Lower lobe of right lung (tissue), 2 donors: ENCODE data around the gene TSC22D1. TPM values are rescaled to one million over a fixed set of nuclear protein-coding genes. Genes with fewer than 3 reads are reported as not detected.

Experiments used
- ATAC-seq, 2 donors: fragments of 200-7000 bp; cut with Tn5 transposase; one replicate each; pipeline ENCODE4 v1.9.1; 2020 to 2022; ENCODE audit warnings: mild to moderate bottlenecking in 2 of 2, moderate library complexity in 2 of 2
- DNase-seq: peaks from one replicate; pipeline ENCODE4 v3.0.0-alpha.2; 2020
- H3K27ac ChIP-seq: fragments of 200-600 bp; one replicate; pipeline ENCODE4 v1.8.0; 2022
- H3K27me3 ChIP-seq: fragments of 200-600 bp; one replicate; pipeline ENCODE4 v1.8.0; 2022; ENCODE audit warnings: low read depth
- H3K36me3 ChIP-seq: fragments of 200-600 bp; one replicate; pipeline ENCODE4 v1.8.0; 2022; ENCODE audit warnings: mild to moderate bottlenecking
- H3K4me1 ChIP-seq: fragments of 200-600 bp; one replicate; pipeline ENCODE4 v1.8.0; 2022
- H3K4me3 ChIP-seq: fragments of 200-600 bp; one replicate; pipeline ENCODE4 v1.8.0; 2022; ENCODE audit warnings: mild to moderate bottlenecking
- H3K9me3 ChIP-seq: fragments of 200-600 bp; one replicate; pipeline ENCODE4 v1.8.0; 2022
- intact Hi-C: fragments of 100-400 bp; cut with DNase I; formaldehyde crosslinking; loops from one replicate; pipeline ENCODE4 v1.11.0; 2022
- total RNA-seq: library from RNA; stranded (reverse); fragmentation: NEBNext Ultra II Directional; extraction: Animal tissue kit (Norgen Biotek cat#: 25700); gene quantifications from one replicate; pipeline ENCODE4 v1.2.1, GENCODE V29; 2021
- TF ChIP-seq, protein P1 (sequence below): fragments of 200-600 bp; IDR thresholded peaks from one replicate; pipeline ENCODE4 v1.8.0; 2022; ENCODE audit warnings: antibody characterized with exemption, mild to moderate bottlenecking
- donor health status: DM: no; HTN: yes; CAD: no; lungs with severe emphysema.

TSC22D1 gene
- total RNA-seq, 1 donor from 2014 or later = 163 TPM

DNA sequence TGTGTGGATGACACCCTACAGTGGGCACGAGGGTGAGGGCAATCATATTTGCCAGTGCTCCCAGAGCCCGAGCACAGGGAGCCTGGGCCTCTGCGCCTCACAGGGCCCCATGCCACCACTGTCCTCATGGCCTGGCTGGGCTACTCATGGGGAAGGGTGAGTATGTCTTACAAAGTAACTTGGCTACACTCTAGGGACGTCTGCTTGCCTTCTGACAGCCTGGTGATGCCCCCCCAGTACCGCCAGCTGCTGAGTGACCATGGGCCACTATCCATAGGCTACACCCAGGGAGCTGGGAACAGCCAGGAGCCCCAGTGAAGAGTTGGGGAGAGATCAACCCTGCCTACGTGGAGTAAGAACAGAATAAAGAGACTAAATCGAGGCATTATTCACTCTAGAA, 123.7 kb downstream of the TSC22D1 start:
- Histone ChIP-seq H3K9me3 (no peaks in the 10 kb centered on the region), H3K36me3 (no peaks in the 10 kb centered on the region), H3K4me1 (peaks cover under 1% of the 10 kb centered on the region), H3K4me3 (no peak overlapping the region), H3K27ac (no peak overlapping the region), H3K27me3 (no peaks in the 10 kb centered on the region)
- no peak for DNase-seq
- no peak for ATAC-seq
- TF ChIP-seq, protein P1, sequence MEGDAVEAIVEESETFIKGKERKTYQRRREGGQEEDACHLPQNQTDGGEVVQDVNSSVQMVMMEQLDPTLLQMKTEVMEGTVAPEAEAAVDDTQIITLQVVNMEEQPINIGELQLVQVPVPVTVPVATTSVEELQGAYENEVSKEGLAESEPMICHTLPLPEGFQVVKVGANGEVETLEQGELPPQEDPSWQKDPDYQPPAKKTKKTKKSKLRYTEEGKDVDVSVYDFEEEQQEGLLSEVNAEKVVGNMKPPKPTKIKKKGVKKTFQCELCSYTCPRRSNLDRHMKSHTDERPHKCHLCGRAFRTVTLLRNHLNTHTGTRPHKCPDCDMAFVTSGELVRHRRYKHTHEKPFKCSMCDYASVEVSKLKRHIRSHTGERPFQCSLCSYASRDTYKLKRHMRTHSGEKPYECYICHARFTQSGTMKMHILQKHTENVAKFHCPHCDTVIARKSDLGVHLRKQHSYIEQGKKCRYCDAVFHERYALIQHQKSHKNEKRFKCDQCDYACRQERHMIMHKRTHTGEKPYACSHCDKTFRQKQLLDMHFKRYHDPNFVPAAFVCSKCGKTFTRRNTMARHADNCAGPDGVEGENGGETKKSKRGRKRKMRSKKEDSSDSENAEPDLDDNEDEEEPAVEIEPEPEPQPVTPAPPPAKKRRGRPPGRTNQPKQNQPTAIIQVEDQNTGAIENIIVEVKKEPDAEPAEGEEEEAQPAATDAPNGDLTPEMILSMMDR = no peak
- intact Hi-C loops = no loop called here

DNA sequence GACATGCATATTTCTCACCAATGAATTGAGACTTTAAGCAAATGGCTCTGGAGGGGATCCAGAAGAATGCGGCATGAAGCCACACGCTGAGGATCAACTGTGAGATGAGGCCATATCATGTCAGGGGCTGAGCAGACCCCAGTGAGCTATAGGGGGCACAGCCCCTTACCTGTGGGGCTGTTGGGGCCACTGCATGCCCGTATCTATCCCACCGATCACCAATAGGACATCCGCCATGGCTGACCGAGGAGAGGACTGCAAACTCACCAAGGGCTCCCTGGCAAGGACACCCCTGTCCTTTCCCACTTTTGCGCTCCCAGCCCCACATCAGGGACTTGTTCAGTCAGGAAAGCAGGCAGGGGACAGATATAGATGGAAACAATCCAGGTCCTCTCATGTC, 124.5 kb downstream of the TSC22D1 start:
- Histone ChIP-seq H3K4me1 (no peaks in the 10 kb centered on the region), H3K27me3 (no peaks in the 10 kb centered on the region), H3K4me3 (no peak overlapping the region), H3K9me3 (no peaks in the 10 kb centered on the region), H3K27ac (no peak overlapping the region), H3K36me3 (no peaks in the 10 kb centered on the region)
- no peak for ATAC-seq
- DNase-seq = no peak
- intact Hi-C loops = no loop called here
- TF ChIP-seq, protein P1 = no peak

DNA sequence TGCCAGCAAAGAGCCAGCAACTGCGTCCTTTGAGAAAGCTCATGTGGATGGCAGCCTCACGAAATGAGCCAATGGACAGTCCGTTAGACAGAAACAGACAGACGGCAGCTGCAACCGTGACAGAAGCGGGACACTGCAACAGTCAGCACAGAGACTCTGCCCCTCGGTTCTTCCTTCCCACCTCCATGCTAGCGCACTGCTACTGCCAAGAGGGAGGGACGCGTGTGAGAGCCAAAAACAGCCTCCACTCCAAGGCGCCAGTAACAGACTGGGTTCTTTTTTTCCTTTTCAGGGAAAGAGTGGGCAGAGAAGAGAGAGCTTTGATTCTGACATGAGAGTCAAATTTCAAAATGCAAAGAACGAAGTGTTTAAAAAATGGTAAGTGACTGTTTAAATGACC, 125.0 kb downstream of the TSC22D1 start:
- TF ChIP-seq, protein P1 = no peak
- intact Hi-C loops = no loop called here
- Histone ChIP-seq H3K4me1 (no peaks in the 10 kb centered on the region), H3K4me3 (no peak overlapping the region), H3K27ac (no peak overlapping the region), H3K36me3 (no peaks in the 10 kb centered on the region), H3K27me3 (no peaks in the 10 kb centered on the region), H3K9me3 (no peaks in the 10 kb centered on the region)
- no peak for DNase-seq
- peak; percentile 21 to 33 for ATAC-seq

DNA sequence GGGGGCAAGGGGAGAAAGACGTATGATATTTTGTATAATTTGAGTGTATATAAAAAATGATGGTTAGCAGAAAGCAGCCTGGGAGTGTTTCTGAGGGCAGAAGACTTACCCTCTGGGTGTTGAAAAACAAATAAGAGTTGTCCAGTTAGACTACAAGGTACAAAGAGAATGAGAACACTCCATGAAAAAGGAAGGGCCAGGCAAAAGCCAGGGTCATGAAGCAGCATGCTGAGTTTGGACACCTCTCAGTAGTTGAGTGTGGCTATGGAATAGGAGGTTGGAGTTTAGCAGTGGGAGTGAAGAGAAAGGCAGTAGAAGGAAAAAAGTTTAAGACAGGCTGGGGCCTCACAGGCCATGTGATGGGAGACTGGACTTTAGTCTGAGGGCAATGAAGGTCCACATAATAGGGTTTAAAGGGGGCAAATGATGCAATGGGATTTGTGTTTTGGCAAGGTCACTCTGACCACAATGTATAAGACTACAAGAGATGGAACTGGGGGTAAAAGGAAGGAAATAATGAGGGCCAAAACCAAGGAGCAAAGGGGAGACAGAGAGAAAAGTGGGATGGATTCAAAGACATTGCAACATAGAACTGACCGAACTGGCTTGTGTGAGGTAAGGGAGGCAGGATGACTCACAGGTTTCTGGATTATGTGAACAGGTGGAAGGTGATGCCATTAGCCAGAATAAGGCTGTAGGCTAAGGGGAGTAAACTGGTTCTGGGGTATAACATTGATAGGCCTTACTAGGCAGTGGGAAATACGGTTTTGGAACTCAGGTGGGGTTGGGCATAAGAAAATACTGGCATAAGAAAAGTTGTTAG, 125.9 kb downstream of the TSC22D1 start:
- TF ChIP-seq, protein P1 = no peak
- DNase-seq (no peak), ATAC-seq (peak; percentile 38 to 67)
- Histone ChIP-seq H3K36me3 (no peaks in the 10 kb centered on the region), H3K4me1 (no peaks in the 10 kb centered on the region), H3K27ac (no peak overlapping the region), H3K27me3 (no peaks in the 10 kb centered on the region), H3K4me3 (no peak overlapping the region), H3K9me3 (no peaks in the 10 kb centered on the region)
- intact Hi-C loops = no loop called here

DNA sequence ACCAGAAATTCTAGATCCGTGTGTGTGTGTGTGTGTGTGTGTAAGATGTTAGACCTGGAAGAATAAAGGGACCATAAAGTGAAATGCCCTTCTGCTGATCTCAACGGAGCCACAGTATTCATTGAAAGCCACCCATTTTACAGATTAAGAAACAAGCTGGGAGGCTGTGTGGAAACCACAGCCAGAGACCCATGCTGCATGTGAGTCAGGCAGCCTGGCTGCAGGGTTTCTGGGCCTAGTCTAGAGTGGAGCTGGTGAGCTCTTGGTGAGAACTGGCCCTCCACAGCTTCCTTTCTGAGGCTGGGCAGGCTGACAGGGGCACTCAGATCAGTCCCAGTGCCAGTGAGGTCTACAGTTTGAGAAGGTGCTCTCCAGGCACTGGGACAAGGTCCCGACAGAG, 127.3 kb downstream of the TSC22D1 start:
- Histone ChIP-seq H3K27me3 (no peaks in the 10 kb centered on the region), H3K27ac (no peak overlapping the region), H3K36me3 (no peaks in the 10 kb centered on the region), H3K4me3 (no peak overlapping the region), H3K4me1 (no peaks in the 10 kb centered on the region), H3K9me3 (no peaks in the 10 kb centered on the region)
- TF ChIP-seq, protein P1 = no peak
- DNase-seq (no peak), ATAC-seq (no peak)
- intact Hi-C loops = no loop called here
